Endothelial cell of umbilical vein (primary cell): Measurements from ENCODE around the gene LMX1A. TPM values are rescaled to one million over a fixed set of nuclear protein-coding genes. Genes with fewer than 3 reads are reported as not detected.

Source experiments
- BruUV-seq: library from RNA; stranded (reverse); fragments of 400-500 nt; replicated peaks from 2 replicates; lab custom pipeline; 2021; lab: Mats Ljungman, UMichigan
- CTCF ChIA-PET: fragments of 300-600, 350-600 bp; sonication (Branson Sonifier 250); formaldehyde crosslinking; loops from one replicate; lab custom pipeline; 2021; ENCODE audit warnings: antibody characterized with exemption, inconsistent platforms; lab: Charles Lee
- POLR2A ChIA-PET: fragments of 300-600, 350-600 bp; sonication (Branson Sonifier 250); formaldehyde crosslinking; loops from one replicate; lab custom pipeline; 2021; ENCODE audit warnings: antibody characterized with exemption, inconsistent platforms; lab: Charles Lee
- DNase-seq: peaks from one replicate; pipeline ENCODE4 v3.0.0-alpha.2; 2011; ENCODE audit warnings: low read depth, low spot score
- FAIRE-seq: peaks from 2 replicates; lab custom pipeline; 2011; peaks lifted over from hg19 to GRCh38; lab: Jason Lieb, UNC
- H2AFZ ChIP-seq: 2 replicates; pipeline ENCODE4 v1.6.0; 2012; ENCODE audit warnings: low read depth, low read length, control low read depth, inconsistent platforms
- H3K27ac ChIP-seq: 2 replicates; pipeline ENCODE4 v1.5.1; 2011; ENCODE audit warnings: low read depth, mild to moderate bottlenecking, control low read depth, low read length, moderate library complexity; ENCODE audit not compliant: insufficient read depth
- H3K27me3 ChIP-seq, 2 experiments: 2 replicates each; pipeline versions ENCODE4 v1.6.0 to v1.6.1; 2011; ENCODE audit warnings: low read length in 2 of 2, mixed read lengths in 1 of 2; ENCODE audit not compliant: control insufficient read depth in 2 of 2, insufficient read depth in 2 of 2
- H3K36me3 ChIP-seq, 2 experiments: 2 replicates in 1 of 2; 3 replicates in 1 of 2; pipeline ENCODE4 v1.5.1; 2011; ENCODE audit warnings: low read length in 2 of 2, mild to moderate bottlenecking in 1 of 2, moderate library complexity in 1 of 2; ENCODE audit not compliant: control insufficient read depth in 2 of 2, insufficient read depth in 2 of 2; ENCODE audit errors: extremely low read depth in 1 of 2
- H3K4me1 ChIP-seq: 3 replicates; pipeline ENCODE4 v1.5.1; 2011; ENCODE audit warnings: mild to moderate bottlenecking, low read length; ENCODE audit not compliant: control insufficient read depth, insufficient read depth; ENCODE audit errors: extremely low read depth
- H3K4me2 ChIP-seq: 2 replicates; pipeline ENCODE4 v1.6.1; 2011; ENCODE audit warnings: low read length, control low read depth, mixed read lengths; ENCODE audit not compliant: insufficient read depth
- H3K4me3 ChIP-seq, 3 experiments: fragments of 200-600 bp in 1 of 3; sonication (generic), shearing (Covaris generic) in 1 of 3; replicated peaks in 1 of 3; 2 replicates each; pipeline ENCODE4 v1.5.1; 2011 to 2016; ENCODE audit warnings: control low read depth in 3 of 3, low read length in 3 of 3, mild to moderate bottlenecking in 2 of 3, inconsistent platforms in 1 of 3, low read depth in 1 of 3, moderate library complexity in 1 of 3; ENCODE audit not compliant: insufficient read depth in 1 of 3
- H3K79me2 ChIP-seq: 2 replicates; pipeline ENCODE4 v1.6.0; 2012; ENCODE audit warnings: low read length, inconsistent platforms; ENCODE audit not compliant: control insufficient read depth, insufficient read depth
- H3K9ac ChIP-seq: replicated peaks from 2 replicates; pipeline ENCODE3; 2011; ENCODE audit warnings: low read length, control low read depth; ENCODE audit not compliant: insufficient read depth; ENCODE audit errors: extremely low read depth
- H3K9me1 ChIP-seq: replicated peaks from 3 replicates; pipeline ENCODE4 v1.6.0; 2011; ENCODE audit warnings: mild to moderate bottlenecking, low read length; ENCODE audit not compliant: control insufficient read depth, insufficient read depth; ENCODE audit errors: extremely low read depth
- H3K9me3 ChIP-seq: replicated peaks from 2 replicates; pipeline ENCODE4 v1.5.1; 2012; ENCODE audit warnings: low read length, inconsistent platforms; ENCODE audit not compliant: control insufficient read depth, insufficient read depth
- H4K20me1 ChIP-seq: replicated peaks from 2 replicates; pipeline ENCODE3; 2011; ENCODE audit warnings: mild to moderate bottlenecking, low read length; ENCODE audit not compliant: control insufficient read depth, insufficient read depth; ENCODE audit errors: extremely low read depth
- CTCF ChIP-seq, 2 donors: IDR thresholded peaks; 1 replicate in 1 of 2; 2 replicates in 1 of 2; pipeline ENCODE4 v1.5.1; 2011; ENCODE audit warnings: low read length in 2 of 2, mild to moderate bottlenecking in 2 of 2, moderate library complexity in 2 of 2, control low read depth in 1 of 2, inconsistent platforms in 1 of 2, low read depth in 1 of 2; ENCODE audit not compliant: insufficient read depth in 1 of 2; ENCODE audit errors: extremely low read depth in 1 of 2
- EZH2 ChIP-seq: IDR thresholded peaks from 2 replicates; pipeline ENCODE4 v1.6.1; 2012; ENCODE audit warnings: borderline replicate concordance, low read depth, mild to moderate bottlenecking, moderate library complexity, low read length, inconsistent platforms; ENCODE audit not compliant: severe bottlenecking
- FOS ChIP-seq: IDR thresholded peaks from 2 replicates; pipeline ENCODE4 v1.6.1; 2011; ENCODE audit warnings: mild to moderate bottlenecking, low read length, moderate library complexity, borderline replicate concordance; ENCODE audit not compliant: insufficient read depth
- GATA2 ChIP-seq: IDR thresholded peaks from 2 replicates; pipeline ENCODE4 v1.7.0; 2011; ENCODE audit warnings: low read depth, mild to moderate bottlenecking, moderate library complexity, mixed read lengths, low read length; ENCODE audit not compliant: insufficient read length, insufficient read depth
- JUN ChIP-seq: IDR thresholded peaks from 2 replicates; pipeline ENCODE4 v1.6.1; 2011; ENCODE audit warnings: borderline replicate concordance, low read depth; ENCODE audit not compliant: insufficient read length, insufficient read depth
- MAX ChIP-seq: IDR thresholded peaks from 2 replicates; pipeline ENCODE4 v1.6.1; 2011; ENCODE audit not compliant: insufficient read depth, insufficient read length
- MYC ChIP-seq: IDR thresholded peaks from one replicate; pipeline ENCODE4 v1.6.1; 2011; ENCODE audit warnings: mild to moderate bottlenecking, low read depth, low read length
- POLR2A ChIP-seq: IDR thresholded peaks from 2 replicates; pipeline ENCODE4 v1.6.1; 2012; ENCODE audit warnings: low read depth, mild to moderate bottlenecking, control low read depth, low read length
- POLR2AphosphoS5 ChIP-seq: IDR thresholded peaks from 2 replicates; pipeline ENCODE4 v1.6.1; 2012; ENCODE audit warnings: low read depth, mild to moderate bottlenecking, control low read depth, low read length, moderate library complexity; ENCODE audit not compliant: insufficient read depth
- dilution Hi-C: fragments of 300-500 bp; cut with MboI; formaldehyde crosslinking; loops from one replicate; pipeline ENCODE4 v1.15.0; 2019; ENCODE audit warnings: low sequenced_read_pairs; ENCODE audit not compliant: extremely low pct_ligation_motif_present
- intact Hi-C: fragments of 100-400 bp; cut with micrococcal nuclease; formaldehyde crosslinking; loops from one replicate; pipeline ENCODE4 v1.10.0; 2022
- polyA plus RNA-seq, 4 experiments: library from polyadenylated mRNA; depleted of rRNA in 3 of 4; stranded (reverse) in 3 of 4; unstranded in 1 of 4; fragments of >200 nt; gene quantifications; 2 replicates each; pipeline versions ENCODE4 v1.2.1 to v1.2.3, GENCODE V29; 2011 to 2012; ENCODE audit warnings: missing spikeins in 1 of 4
- total RNA-seq: library from RNA; stranded (reverse); gene quantifications from 2 replicates; pipeline ENCODE4 v1.2.3, GENCODE V29; 2021

LMX1A gene
- total and polyA plus RNA-seq, 2 donors (not counting 3 experiments of a cell fraction or from before 2014, with no cell fraction given), result not detected

- no peaks in the 10 kb centered on the region for H3K9me1 ChIP-seq
- TF ChIP-seq MYC (no peak), POLR2AphosphoS5 (no peak), CTCF (IDR thresholded peaks at IDR 0.05; ENCODE audit: extremely low read depth in 1 of 2, insufficient read depth in 1 of 2, low read depth in 1 of 2, low read length in 2 of 2) (no peak), MAX (no peak), EZH2 (no peak), JUN (no peak), POLR2A (no peak), GATA2 (no peak), FOS (no peak)
- H3K27ac ChIP-seq, result no peak overlapping the region
- H3K4me1 ChIP-seq, result no peaks in the 10 kb centered on the region
- no peaks in the 10 kb centered on the region for H4K20me1 ChIP-seq
- no peak overlapping the region for H2AFZ ChIP-seq
- intact Hi-C loops, result no loop called here
- no peaks in the 10 kb centered on the region for H3K79me2 ChIP-seq
- no peaks in the 10 kb centered on the region for H3K27me3 ChIP-seq
- DNase-seq, result no peak
- no peak overlapping the region for H3K9ac ChIP-seq
- no peak for FAIRE-seq
- BruUV-seq, result no TSS peak
- H3K36me3 ChIP-seq, result no peaks in the 10 kb centered on the region
- no peak overlapping the region for H3K4me2 ChIP-seq
- peaks cover 2% of the 10 kb centered on the region for H3K9me3 ChIP-seq
- ChIA-PET POLR2A (no interaction called here), CTCF (no interaction called here)
- no peak overlapping the region for H3K4me3 ChIP-seq
- dilution Hi-C loops, result no loop called here
Observed at GRCh38 chr1:165185161-165185889, 171.2 kb downstream of the LMX1A start.
